HUES6 (cell line): Measurements from ENCODE around the gene HTRA1.

Experiments used
- H3K27ac ChIP-seq: 2 replicates; pipeline ENCODE4 v1.7.0; 2013; ENCODE audit warnings: low read depth, mild to moderate bottlenecking, low read length, inconsistent platforms
- H3K27me3 ChIP-seq: 2 replicates; pipeline ENCODE4 v1.6.1; 2013; ENCODE audit warnings: low read length; ENCODE audit not compliant: control insufficient read depth, insufficient read depth
- H3K36me3 ChIP-seq: 2 replicates; pipeline ENCODE4 v1.6.1; 2013; ENCODE audit warnings: low read length; ENCODE audit not compliant: control insufficient read depth, insufficient read depth
- H3K4me1 ChIP-seq: 2 replicates; pipeline ENCODE4 v1.6.1; 2013; ENCODE audit warnings: low read length; ENCODE audit not compliant: control insufficient read depth, insufficient read depth
- H3K4me3 ChIP-seq: 2 replicates; pipeline ENCODE4 v1.5.1; 2013; ENCODE audit warnings: low read depth, low read length
- H3K9ac ChIP-seq: one replicate; pipeline ENCODE4 v1.6.1; 2013; ENCODE audit warnings: mild to moderate bottlenecking, low read length
- H3K9me3 ChIP-seq: 2 replicates; pipeline ENCODE4 v1.6.1; 2013; ENCODE audit warnings: low read depth, low read length; ENCODE audit not compliant: control insufficient read depth, insufficient read depth

HTRA1 gene

GRCh38 chr10:122559228-122559627 lies 97.9 kb downstream of the HTRA1 start:
- peaks cover 8% of the 10 kb centered on the region; the same call in 1 of the 2 replicates for H3K4me1 ChIP-seq
- no peaks in the 10 kb centered on the region for H3K9me3 ChIP-seq
- H3K27me3 ChIP-seq = 0 out of 2 replicates have a peak, but pooled peaks cover 4% of the 10 kb centered on the region
- no peak overlapping the region for H3K4me3 ChIP-seq
- H3K9ac ChIP-seq = no peak overlapping the region
- no peak overlapping the region for H3K27ac ChIP-seq
- no peaks in the 10 kb centered on the region for H3K36me3 ChIP-seq

DNA sequence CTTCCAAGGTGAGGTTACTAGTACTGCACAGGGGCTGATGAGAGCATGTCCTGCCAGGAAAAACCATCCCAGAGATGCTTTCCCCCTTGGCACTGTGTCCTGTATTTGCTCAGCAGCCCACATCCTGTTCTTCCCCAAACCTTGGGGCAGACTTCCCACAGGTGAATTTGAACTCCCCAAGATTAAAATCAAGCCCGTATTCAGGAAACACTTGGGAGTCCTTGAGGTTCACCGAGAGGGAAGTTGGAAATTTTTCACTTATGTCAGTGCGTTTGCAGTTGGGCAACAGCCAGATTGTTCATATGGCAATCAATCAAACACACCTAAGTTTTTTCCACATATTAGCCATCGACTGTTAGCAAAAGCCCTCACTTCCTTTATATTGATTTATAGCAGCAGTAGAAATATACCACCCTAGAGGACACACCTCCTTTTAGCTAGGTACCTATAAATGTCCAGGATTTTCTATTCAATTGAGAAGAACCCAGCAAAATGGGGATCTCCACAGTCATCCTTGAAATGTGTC lies 99.0 kb downstream of the HTRA1 start, which contains the start of gene DMBT1:
DMBT1 (plus strand) TSS at position 476 of the 526 bp plus-strand sequence; CDS start at position 493, 17 bp downstream.
- Histone ChIP-seq H3K9me3 (no peaks in the 10 kb centered on the region), H3K4me1 (peaks cover 8% of the 10 kb centered on the region; the same call in 1 of the 2 replicates), H3K4me3 (no peak within 1 kb of the TSS), H3K27ac (no peak within 1 kb of the TSS), H3K9ac (no peak within 1 kb of the TSS), H3K36me3 (no peaks in the 10 kb centered on the region), H3K27me3 (0 out of 2 replicates have a peak, but pooled peaks cover 4% of the 10 kb centered on the region)

DNA sequence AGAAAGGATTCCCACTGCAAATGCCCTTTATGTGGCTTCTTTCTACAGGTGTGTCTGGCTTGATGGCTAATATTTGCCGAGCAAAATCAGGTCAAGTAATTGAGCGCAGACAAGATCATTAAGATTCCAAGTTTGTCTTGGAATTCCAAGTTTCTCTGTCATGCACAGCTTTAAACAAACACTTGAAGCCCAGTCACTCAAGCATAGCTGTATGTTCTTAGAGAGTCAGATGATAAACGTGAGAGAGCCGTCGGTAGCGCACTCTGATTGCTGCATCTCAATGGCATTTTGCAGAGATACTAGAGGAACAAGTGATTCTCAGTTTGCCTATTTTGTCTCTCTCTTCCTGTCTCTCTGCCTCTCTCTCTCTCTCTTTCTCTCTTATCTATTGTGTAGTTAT lies 99.9 kb downstream of the HTRA1 start:
- no peaks in the 10 kb centered on the region for H3K36me3 ChIP-seq

GRCh38 chr10:122561792-122562191 lies 100.4 kb downstream of the HTRA1 start:
- no peaks in the 10 kb centered on the region for H3K9me3 ChIP-seq
- no peaks in the 10 kb centered on the region for H3K36me3 ChIP-seq

More for the DNA sequence above, 99.9 kb downstream of the HTRA1 start:
- Histone ChIP-seq H3K27ac (no peak overlapping the region), H3K4me1 (peaks cover 8% of the 10 kb centered on the region; the same call in 1 of the 2 replicates), H3K9me3 (no peaks in the 10 kb centered on the region), H3K4me3 (no peak overlapping the region), H3K27me3 (0 out of 2 replicates have a peak, but pooled peaks cover 4% of the 10 kb centered on the region), H3K9ac (no peak overlapping the region)

More at GRCh38 chr10:122561792-122562191, 100.4 kb downstream of the HTRA1 start:
- Histone ChIP-seq H3K27ac (no peak overlapping the region), H3K9ac (no peak overlapping the region), H3K4me3 (no peak overlapping the region), H3K4me1 (peaks cover 8% of the 10 kb centered on the region; the same call in 1 of the 2 replicates), H3K27me3 (0 out of 2 replicates have a peak, but pooled peaks cover 4% of the 10 kb centered on the region)
